Activated T-helper 17 cell treated with anti-CD3 and anti-CD28 coated beads, Interleukin-2, amount 50 U/mL, for 72 hours (primary cell): ENCODE data around the gene FLT4. TPM values are rescaled to one million over a fixed set of nuclear protein-coding genes. Genes with fewer than 3 reads are reported as not detected.
"Not testable (repeated sequence)": the region's sequence is repeated elsewhere in the genome, so short reads cannot be mapped to it uniquely, and the experiment has no call there.

Source experiments
- ATAC-seq: fragments of 150-1000 bp; cut with Tn5 transposase; replicated peaks from 2 replicates; pipeline ENCODE4 v1.10.0; 2021; ENCODE audit warnings: mild to moderate bottlenecking, moderate library complexity
- H3K27ac Mint-ChIP-seq: one replicate; pipeline ENCODE4 v1.8.0; 2022; ENCODE audit warnings: mixed read lengths
- H3K27me3 Mint-ChIP-seq: one replicate; pipeline ENCODE4 v1.8.0; 2022; ENCODE audit warnings: mixed read lengths
- H3K36me3 Mint-ChIP-seq: one replicate; pipeline ENCODE4 v1.8.0; 2022; ENCODE audit warnings: low read depth, mild to moderate bottlenecking, mixed read lengths
- H3K4me1 Mint-ChIP-seq: one replicate; pipeline ENCODE4 v1.8.0; 2022; ENCODE audit warnings: mixed read lengths
- H3K4me3 Mint-ChIP-seq: one replicate; pipeline ENCODE4 v1.8.0; 2022; ENCODE audit warnings: mild to moderate bottlenecking, mixed read lengths
- H3K9me3 Mint-ChIP-seq: one replicate; pipeline ENCODE4 v1.8.0; 2022; ENCODE audit warnings: mixed read lengths
- total RNA-seq, 2 donors: library from RNA; stranded (reverse); gene quantifications; one replicate each; pipeline ENCODE4 v1.2.3, GENCODE V29; 2022

Gene FLT4
- total RNA-seq, result under 1 TPM; 0.34 to 0.56 TPM

DNA sequence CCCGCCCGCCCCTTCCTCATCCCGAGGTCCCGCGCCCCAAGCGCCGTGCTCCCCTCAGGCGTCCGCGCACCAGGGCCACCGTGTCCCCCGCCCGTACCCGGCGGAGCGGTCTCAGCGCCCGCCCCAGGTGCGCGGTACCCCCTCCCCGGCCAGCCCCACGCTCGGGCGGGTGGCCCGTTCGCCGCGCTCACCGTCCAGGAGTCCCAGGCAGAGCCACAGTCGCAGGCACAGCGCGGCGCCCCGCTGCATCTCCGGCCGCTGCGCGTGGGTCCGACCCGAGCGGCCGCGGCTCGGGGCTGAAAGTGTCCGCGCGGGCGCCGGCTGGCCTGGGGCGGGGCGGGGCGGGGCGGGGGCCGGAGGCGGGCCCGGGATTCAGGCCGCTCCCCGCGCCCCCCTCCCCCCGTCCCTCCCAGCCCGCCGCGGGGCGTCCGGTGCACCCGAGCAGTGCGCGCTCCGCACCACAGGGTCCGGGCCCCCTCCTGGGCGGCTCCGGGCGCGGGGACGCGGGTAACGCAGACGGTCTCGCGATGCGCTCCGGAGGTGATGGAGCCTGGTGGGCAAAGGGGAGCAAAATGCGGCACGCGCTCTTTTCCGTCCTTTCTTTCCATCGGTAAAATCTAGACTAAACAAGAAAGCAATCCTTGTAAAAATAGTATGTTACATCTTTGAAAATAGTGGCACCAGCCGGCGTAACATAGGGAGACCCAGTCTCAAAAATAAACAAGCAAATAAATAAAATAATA, at the start of gene FLT4:
Gene FLT4 (minus strand): TSS at position 304 of the 743 bp plus-strand sequence. CDS start 55 bp downstream, at position 249.
- ATAC-seq, result no peak
- H3K36me3 Mint-ChIP-seq, result no peaks in the 10 kb centered on the region
- peaks cover 6% of the 10 kb centered on the region for H3K4me1 Mint-ChIP-seq
- peaks cover 42% of the 10 kb centered on the region for H3K27me3 Mint-ChIP-seq
- peak within 1 kb of the TSS; percentile 69 for H3K4me3 Mint-ChIP-seq
- no peak within 1 kb of the TSS for H3K27ac Mint-ChIP-seq
- H3K9me3 Mint-ChIP-seq, result no peaks in the 10 kb centered on the region

DNA sequence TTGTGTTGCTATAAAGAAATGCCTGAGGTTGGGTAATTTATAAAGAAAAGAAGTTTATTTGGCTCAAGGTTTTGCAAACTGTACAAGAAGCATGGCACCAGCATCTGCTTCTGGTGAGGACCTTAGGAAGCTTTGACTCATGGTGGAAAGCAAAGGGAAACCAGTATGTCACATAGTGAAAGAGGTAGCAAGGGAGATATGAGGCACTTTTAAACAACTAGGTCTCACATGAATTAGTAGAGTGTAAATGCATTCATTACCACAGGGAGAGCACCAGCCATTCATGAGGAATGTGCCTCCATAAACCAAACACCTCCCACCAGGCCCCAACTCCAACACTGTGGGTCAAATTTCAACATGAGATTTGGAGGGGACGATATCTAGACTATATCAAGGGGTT, 49.6 kb upstream of the FLT4 start:
- Mint-ChIP-seq H3K9me3 (peaks cover 3% of the 10 kb centered on the region), H3K36me3 (no peaks in the 10 kb centered on the region), H3K4me3 (no peak overlapping the region), H3K27me3 (peaks cover 20% of the 10 kb centered on the region), H3K27ac (no peak overlapping the region), H3K4me1 (no peaks in the 10 kb centered on the region)
- no peak for ATAC-seq

DNA sequence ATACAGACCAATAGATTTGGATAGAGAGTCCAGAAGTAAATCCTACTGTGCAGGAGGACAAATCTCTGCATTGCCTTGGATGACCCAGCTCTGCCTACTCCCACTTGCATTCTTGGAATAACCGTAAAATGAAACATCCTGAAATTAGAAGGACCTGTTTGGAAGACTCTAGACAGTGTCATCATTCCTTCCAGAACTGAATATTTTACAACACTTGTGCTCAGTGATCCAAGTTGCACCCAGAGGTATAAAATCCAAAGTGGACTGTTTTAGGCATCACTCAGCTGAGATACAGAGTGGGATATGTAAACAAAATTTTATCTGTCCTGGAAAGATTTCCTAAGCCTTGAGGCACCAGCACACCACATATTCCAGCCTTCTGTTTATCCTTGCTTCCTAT, 46.7 kb upstream of the FLT4 start:
- no peak overlapping the region for H3K27ac Mint-ChIP-seq
- no peak overlapping the region for H3K4me3 Mint-ChIP-seq
- no peak for ATAC-seq
- H3K36me3 Mint-ChIP-seq, result no peaks in the 10 kb centered on the region
- H3K9me3 Mint-ChIP-seq, result peaks cover 3% of the 10 kb centered on the region
- peaks cover 38% of the 10 kb centered on the region for H3K27me3 Mint-ChIP-seq
- no peaks in the 10 kb centered on the region for H3K4me1 Mint-ChIP-seq

DNA sequence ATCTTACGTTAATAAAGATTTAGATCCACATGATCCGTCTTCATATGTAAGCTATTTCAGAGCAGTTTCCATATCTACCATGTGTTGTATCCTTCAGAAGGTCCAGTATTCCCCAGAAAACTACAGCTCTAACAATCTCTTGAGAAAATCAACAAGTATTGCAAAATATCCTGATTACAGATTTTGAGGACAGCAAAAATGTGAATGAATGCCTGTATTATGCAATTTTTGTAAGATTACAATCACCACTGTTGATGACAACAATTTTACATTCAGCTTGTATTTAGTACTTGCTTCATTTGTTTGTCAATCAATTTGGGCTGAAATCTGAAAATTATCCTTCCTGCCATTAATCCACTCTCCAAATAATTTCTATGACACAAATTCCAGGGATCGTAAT, 43.0 kb upstream of the FLT4 start:
- H3K4me3 Mint-ChIP-seq, result no peak overlapping the region
- peaks cover 35% of the 10 kb centered on the region for H3K27me3 Mint-ChIP-seq
- no peaks in the 10 kb centered on the region for H3K36me3 Mint-ChIP-seq
- H3K9me3 Mint-ChIP-seq, result no peaks in the 10 kb centered on the region
- H3K27ac Mint-ChIP-seq, result no peak overlapping the region
- ATAC-seq, result no peak
- peaks cover 17% of the 10 kb centered on the region for H3K4me1 Mint-ChIP-seq

DNA sequence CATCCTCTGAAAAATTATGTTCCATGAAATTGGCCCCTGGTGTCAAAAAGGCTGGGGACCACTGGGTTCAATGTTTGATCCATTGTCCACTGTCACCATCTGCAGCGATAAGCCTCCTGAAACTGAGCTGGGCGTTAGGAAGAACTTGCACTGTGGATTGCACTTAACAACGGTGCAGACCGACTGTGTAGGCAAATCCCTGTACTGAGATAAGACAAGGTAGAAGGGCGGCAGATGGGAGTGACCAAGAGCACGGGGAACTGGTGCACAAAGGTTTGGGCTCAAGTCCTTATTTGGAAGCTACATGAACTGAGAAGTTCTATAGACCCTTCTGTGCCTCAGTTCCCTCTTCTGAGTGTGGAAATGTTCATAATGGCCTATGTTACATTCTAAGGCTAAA, 41.6 kb upstream of the FLT4 start:
- H3K9me3 Mint-ChIP-seq, result no peaks in the 10 kb centered on the region
- H3K4me1 Mint-ChIP-seq, result peaks cover 17% of the 10 kb centered on the region
- peaks cover 24% of the 10 kb centered on the region for H3K27me3 Mint-ChIP-seq
- H3K36me3 Mint-ChIP-seq, result no peaks in the 10 kb centered on the region
- H3K4me3 Mint-ChIP-seq, result no peak overlapping the region
- H3K27ac Mint-ChIP-seq, result no peak overlapping the region
- ATAC-seq, result no peak

DNA sequence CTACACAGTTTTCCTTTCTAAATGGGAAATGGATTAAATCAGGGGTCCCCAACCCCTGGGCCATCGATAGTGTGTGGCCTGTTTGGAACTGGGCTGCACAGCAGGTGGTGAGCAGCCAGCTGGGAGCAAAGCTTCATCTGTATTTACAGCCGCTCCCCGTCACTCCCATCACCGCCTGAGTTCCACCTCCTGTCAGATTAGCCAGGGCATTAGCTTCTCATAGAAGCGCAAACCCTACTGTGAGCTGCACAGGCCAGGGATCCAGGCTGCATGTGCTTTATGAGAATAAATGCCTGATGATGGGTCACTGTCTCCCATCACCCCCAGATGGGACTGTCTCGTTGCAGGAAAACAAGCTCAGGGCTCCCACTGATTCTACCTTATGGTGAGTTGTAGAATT, 41.2 kb upstream of the FLT4 start:
- Mint-ChIP-seq H3K4me1 (peaks cover 17% of the 10 kb centered on the region), H3K27me3 (peaks cover 24% of the 10 kb centered on the region), H3K36me3 (no peaks in the 10 kb centered on the region), H3K9me3 (no peaks in the 10 kb centered on the region), H3K4me3 (no peak overlapping the region), H3K27ac (no peak overlapping the region)
- no peak for ATAC-seq

DNA sequence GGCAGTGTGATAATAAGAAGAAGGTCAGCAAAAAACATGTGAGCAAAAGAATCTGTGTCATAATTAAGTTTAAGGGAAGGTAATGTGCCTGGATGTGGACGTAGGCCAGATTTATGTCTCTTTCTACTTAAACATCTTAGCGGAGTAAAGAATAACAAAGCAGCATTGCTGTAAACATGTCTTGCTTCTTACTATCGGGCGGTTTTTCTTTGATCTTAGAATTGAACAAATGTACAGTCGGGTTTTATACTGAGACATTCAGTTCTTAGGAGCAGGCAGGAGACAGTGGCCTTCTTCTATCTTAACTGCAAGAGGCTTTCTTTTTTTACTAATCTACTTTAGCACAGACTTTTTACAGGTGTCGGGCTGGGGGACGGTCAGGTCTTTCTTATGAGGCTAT, 40.4 kb upstream of the FLT4 start:
- Mint-ChIP-seq H3K27ac (peak overlapping the region; percentile 69), H3K27me3 (peaks cover 24% of the 10 kb centered on the region), H3K9me3 (no peaks in the 10 kb centered on the region), H3K4me1 (peaks cover 17% of the 10 kb centered on the region), H3K36me3 (no peaks in the 10 kb centered on the region), H3K4me3 (peak overlapping the region; percentile 67)
- no peak for ATAC-seq

DNA sequence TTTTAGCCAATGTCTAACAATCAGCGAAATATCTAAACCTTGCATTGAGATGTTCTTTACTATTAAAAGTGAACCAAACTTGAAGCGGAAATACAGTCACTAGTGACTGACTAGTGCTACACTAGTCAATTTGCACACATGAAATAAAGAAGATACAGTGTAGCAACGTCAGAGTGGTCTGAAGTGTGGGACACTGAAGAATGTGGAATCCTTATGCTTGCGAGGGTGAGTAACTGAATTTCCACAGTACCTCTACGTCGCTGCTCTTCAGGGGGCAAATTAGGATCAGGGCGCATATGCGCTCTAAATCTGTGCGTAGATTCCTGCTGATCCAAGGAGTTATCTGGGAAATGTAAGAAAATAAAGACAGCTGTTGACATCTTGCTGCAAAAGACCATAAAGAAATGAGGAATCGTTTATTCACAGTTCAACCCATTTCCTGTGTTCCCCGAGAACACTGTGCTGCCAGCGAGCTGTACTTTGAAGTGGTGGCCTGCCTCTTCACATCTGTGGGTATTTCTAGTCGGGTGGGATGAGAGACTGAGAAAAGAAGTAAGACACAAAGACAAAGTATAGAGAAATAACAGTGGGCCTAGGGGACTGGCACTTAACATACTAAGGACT, 39.8 kb upstream of the FLT4 start:
- H3K27me3 Mint-ChIP-seq, result peaks cover 24% of the 10 kb centered on the region
- peak overlapping the region; percentile 69 for H3K27ac Mint-ChIP-seq
- H3K4me3 Mint-ChIP-seq, result peak overlapping the region; percentile 67
- H3K36me3 Mint-ChIP-seq, result no peaks in the 10 kb centered on the region
- no peaks in the 10 kb centered on the region for H3K9me3 Mint-ChIP-seq
- peak; percentile 69 for ATAC-seq
- peaks cover 17% of the 10 kb centered on the region for H3K4me1 Mint-ChIP-seq

DNA sequence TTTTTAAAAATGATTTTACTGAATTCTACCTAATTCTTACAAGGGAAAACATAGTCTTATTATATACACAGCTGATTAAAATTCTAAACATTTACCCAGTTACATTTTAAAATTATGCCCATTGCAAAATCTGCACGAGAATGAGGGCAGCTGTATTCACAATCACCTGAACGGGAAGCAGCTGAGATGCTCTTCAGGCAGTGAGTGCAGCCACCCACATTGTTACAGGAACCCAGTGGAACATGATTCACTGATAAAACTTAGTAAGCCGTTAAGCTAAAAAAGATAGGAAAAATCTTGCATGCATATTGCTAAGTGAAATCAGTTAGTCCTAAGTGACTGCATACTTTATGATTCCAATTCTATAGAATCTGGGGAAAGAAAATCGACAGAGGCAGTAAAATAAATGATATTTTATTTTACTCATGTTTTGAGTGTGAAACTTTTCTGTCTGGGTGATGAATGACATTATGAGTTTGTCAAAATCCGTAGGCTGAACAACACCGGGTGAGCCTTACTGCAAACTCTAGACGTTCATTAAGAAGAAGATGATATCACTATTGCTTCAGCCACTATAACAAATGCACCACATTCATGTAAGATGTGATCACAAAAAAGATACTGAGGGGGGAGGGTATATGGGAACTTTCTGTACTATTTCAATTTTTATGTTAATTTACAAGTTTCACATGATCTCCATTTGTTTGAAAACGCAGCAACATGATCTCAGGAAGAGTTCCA, 39.1 kb upstream of the FLT4 start:
- Mint-ChIP-seq H3K4me1 (peaks cover 17% of the 10 kb centered on the region), H3K9me3 (no peaks in the 10 kb centered on the region)

DNA sequence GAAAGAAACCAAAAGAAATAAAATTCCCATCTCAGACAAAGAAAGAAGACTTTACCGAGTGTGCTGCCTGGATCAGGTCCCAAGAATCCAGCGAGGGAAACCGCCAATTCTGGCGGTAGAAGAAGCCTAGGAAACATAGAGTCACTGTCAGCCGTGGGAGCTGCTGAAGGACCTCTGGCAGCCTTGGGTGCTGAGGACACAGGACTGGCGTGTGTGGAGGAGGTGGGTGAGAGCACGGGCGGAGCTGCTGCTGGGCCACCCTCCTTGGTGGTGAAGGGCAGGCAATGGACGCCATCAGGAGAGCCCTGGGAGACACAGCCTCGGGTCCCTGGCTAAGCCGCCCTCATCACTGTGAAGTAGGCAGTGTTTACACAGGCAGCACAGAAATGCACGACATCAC, 37.4 kb upstream of the FLT4 start:
- not testable (repeated sequence) for H3K36me3 Mint-ChIP-seq, H3K4me3 Mint-ChIP-seq, ATAC-seq, H3K9me3 Mint-ChIP-seq, H3K27ac Mint-ChIP-seq
- peaks cover 17% of the 10 kb centered on the region for H3K4me1 Mint-ChIP-seq
- H3K27me3 Mint-ChIP-seq, result peaks cover 12% of the 10 kb centered on the region

More for the DNA sequence above, 39.1 kb upstream of the FLT4 start:
- Mint-ChIP-seq H3K4me3 (peak overlapping the region; percentile 67), H3K36me3 (no peaks in the 10 kb centered on the region), H3K27me3 (peaks cover 24% of the 10 kb centered on the region), H3K27ac (peak overlapping the region; percentile 69)
- ATAC-seq, result peak; percentile 66

DNA sequence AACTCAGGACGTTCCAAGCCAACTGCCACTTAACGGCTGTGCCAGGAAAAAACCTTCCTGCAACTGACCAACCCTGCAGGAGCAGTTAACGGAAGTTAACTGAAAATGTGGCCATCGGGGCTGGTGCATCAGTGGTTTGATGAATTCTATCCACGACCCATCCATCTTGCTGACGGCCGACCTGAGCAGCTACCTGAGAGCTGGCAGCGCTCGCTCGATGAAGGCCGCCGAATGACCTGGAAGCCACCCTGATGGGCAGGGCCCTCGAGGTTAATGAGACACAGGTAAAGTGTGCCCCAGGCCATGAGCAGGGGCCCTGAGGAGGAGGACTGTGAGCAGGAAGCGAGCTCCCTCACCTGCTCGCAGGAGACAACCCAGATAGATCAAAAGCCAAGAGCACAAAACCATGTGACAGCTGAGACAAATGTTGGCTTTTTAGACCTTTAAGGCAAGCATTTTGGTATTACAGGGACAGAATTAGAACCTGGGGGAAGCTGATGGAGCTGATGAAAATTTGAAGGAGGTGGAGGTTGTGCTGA, 35.3 kb upstream of the FLT4 start:
- Mint-ChIP-seq H3K4me1 (peaks cover 14% of the 10 kb centered on the region), H3K4me3 (no peak overlapping the region), H3K36me3 (no peaks in the 10 kb centered on the region), H3K9me3 (no peaks in the 10 kb centered on the region), H3K27ac (no peak overlapping the region), H3K27me3 (peaks cover 7% of the 10 kb centered on the region)
- no peak for ATAC-seq

DNA sequence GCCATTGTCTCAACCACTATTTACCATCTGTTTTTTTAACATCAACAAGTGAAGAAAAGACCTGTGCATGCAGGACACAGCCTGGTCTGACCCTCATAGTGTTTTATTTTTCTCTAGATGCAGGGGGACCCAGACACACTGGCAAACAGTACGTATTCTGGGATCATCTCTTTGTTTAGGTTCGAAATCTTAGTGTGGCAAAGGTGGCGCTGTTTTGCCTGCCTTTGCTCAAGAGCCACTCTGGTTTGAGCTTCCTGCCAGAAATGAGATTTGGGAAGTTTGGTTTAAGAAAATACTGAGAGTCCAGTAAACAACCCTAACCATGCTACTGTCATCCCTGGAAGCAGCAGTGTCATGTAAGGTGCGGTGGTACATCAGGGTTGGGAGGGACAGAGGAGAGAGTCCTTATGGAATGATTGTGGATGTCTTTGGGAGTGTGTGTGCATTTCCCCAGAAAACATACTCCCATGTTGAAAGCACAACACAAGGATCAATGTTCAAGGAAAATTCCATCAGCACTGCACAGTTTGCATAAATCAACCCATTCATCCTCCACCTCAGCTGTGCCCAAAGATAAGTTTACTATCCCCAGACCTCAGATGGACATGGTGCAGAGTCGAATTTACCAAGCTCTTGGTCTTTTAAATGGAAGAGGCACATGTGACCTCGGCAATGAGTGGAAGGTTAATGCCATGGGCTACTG, 34.0 kb upstream of the FLT4 start:
- Mint-ChIP-seq H3K36me3 (no peaks in the 10 kb centered on the region), H3K27me3 (peaks cover 8% of the 10 kb centered on the region), H3K4me1 (peaks cover under 1% of the 10 kb centered on the region), H3K9me3 (no peaks in the 10 kb centered on the region), H3K4me3 (no peak overlapping the region), H3K27ac (no peak overlapping the region)
- no peak for ATAC-seq

DNA sequence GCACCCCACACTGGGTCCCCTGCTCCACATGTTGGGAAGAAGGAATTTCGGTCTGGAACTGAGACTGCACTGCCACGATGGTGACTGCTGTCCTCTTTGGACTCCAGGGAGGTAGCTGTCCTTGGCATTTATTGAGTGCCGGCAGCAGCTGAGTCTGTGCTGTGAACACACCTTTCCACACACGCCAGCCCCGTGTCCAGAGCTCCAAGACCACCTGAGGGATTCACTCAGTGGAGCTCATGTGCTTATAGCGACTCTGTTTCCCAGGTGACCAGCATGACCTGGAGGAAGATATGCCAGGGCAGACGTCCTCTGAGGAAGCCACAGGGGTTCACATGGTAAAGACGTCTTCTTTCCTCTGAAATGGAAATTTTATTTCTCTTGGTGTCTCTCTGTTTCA, 33.2 kb upstream of the FLT4 start:
- no peak overlapping the region for H3K4me3 Mint-ChIP-seq
- H3K36me3 Mint-ChIP-seq, result no peaks in the 10 kb centered on the region
- H3K27me3 Mint-ChIP-seq, result peaks cover 10% of the 10 kb centered on the region
- no peaks in the 10 kb centered on the region for H3K4me1 Mint-ChIP-seq
- no peak overlapping the region for H3K27ac Mint-ChIP-seq
- no peak for ATAC-seq
- no peaks in the 10 kb centered on the region for H3K9me3 Mint-ChIP-seq

DNA sequence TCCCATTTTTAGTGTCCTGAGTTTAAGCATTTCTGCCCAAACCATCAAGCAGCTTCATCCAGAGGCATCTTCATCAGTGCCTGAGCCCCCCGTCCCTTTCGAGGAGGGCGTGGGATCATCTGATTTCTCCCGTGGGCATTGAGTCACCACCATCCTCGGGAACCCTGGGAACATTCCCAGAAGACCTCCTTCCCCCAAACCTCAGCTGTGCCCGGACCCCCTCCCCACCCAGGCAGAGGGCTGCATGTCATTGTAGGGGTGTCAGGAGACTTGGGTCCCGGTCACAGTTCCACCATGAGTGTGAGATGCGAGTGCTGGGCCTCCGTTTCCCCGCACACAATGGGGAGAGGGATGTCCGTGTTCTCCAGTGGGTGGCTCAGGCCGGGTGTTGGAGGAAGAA, 32.6 kb upstream of the FLT4 start:
- H3K27me3 Mint-ChIP-seq, result peaks cover 12% of the 10 kb centered on the region
- not testable (repeated sequence) for H3K36me3 Mint-ChIP-seq, H3K27ac Mint-ChIP-seq, H3K9me3 Mint-ChIP-seq, H3K4me1 Mint-ChIP-seq, H3K4me3 Mint-ChIP-seq, ATAC-seq
